GM12865 (cell line): ENCODE measurements around the gene HSH2D.

Experiments
- DNase-seq: peaks from one replicate; pipeline ENCODE4 v3.0.0; 2010; ENCODE audit warnings: low read depth
- H3K4me3 ChIP-seq: 2 replicates; pipeline ENCODE4 v1.5.1; 2011; ENCODE audit warnings: mild to moderate bottlenecking, low read depth, low read length, control low read depth
- TF ChIP-seq, protein P1 (sequence below): IDR thresholded peaks from 2 replicates; pipeline ENCODE4 v1.5.1; 2011; ENCODE audit warnings: low read length, control low read depth, low read depth, inconsistent platforms; ENCODE audit not compliant: insufficient read depth; ENCODE audit errors: missing control alignments

The HSH2D gene

DNA sequence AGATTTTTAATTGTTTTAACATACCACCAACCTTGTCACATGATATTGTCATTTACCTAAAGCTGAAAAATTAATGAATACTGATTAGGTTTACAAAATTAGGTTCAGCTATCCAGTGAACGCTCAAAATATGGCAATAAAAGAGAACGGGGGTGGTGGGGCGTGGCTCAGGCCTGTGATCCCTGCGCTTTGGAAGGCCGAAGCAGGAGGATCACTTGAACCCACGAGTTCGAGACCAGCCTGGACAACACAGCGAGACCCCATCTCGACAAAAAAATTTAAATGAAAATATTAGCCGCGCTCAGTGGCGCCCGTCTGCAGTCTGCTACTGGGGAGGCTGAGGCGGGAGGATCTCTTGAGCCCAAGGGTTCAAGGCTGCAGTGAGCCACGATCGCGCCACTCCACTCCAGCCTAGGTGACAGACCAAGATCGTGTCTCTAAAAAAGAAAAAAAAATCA is 41.2 kb downstream of the HSH2D start:
- peak overlapping the region; percentile 99 for H3K4me3 ChIP-seq
- TF ChIP-seq, protein P1, sequence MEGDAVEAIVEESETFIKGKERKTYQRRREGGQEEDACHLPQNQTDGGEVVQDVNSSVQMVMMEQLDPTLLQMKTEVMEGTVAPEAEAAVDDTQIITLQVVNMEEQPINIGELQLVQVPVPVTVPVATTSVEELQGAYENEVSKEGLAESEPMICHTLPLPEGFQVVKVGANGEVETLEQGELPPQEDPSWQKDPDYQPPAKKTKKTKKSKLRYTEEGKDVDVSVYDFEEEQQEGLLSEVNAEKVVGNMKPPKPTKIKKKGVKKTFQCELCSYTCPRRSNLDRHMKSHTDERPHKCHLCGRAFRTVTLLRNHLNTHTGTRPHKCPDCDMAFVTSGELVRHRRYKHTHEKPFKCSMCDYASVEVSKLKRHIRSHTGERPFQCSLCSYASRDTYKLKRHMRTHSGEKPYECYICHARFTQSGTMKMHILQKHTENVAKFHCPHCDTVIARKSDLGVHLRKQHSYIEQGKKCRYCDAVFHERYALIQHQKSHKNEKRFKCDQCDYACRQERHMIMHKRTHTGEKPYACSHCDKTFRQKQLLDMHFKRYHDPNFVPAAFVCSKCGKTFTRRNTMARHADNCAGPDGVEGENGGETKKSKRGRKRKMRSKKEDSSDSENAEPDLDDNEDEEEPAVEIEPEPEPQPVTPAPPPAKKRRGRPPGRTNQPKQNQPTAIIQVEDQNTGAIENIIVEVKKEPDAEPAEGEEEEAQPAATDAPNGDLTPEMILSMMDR = no peak
- no peak for DNase-seq

DNA sequence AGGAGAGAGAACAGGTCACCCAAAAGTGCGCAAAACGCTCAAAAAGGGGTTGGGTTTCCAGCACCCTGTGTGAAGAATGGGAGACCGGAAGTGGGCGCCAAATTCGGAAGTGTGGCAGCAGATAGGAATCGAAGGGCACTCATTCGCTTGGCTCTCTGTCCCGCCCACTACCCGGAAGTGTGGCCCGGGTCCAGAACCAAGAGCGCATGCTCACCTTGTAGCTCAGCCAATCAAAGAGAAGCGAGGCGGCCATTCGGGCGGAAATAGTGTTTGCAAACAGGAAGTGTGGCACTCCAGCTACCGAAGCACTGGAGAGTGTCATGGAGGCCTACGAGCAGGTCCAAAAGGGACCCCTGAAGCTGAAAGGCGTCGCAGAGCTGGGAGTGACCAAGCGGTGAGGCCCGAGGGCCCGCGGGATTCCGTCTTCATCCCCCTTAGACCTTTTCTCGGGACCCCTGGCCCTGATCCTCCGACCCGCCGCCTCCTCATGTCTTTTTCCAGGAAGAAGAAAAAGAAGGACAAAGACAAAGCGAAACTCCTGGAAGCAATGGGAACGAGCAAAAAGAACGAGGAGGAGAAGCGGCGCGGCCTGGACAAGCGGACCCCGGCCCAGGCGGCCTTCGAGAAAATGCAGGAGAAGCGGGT is 41.8 kb downstream of the HSH2D start, which contains the start of gene FAM32A:
FAM32A (plus strand) TSS at position 288 of the 645 bp plus-strand sequence; CDS start at position 321, 33 bp downstream.
- TF ChIP-seq, protein P1 = no peak
- peak; percentile 100 for DNase-seq
- H3K4me3 ChIP-seq = peak within 1 kb of the TSS; percentile 99

DNA sequence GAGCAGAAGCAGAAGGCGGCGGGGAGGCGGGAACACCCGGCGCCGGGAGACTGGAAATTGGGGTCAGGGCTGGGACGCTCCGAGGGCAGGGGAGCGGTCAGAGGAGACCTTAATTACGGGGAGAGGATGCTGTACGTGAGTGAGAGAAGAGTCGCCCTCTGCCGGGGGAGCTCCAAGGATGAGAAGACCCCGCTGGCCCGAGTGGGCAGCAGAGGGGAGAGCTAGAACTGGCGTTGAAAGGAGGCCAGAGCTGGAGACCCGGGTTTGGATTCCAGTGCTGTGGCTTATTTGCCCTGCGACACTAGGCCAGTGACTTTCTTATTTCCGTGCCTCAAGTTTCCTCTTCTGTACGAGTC is 42.3 kb downstream of the HSH2D start:
- peak; percentile 52 for DNase-seq
- TF ChIP-seq, protein P1 = peak; percentile 45
- H3K4me3 ChIP-seq = peak overlapping the region; percentile 99

DNA sequence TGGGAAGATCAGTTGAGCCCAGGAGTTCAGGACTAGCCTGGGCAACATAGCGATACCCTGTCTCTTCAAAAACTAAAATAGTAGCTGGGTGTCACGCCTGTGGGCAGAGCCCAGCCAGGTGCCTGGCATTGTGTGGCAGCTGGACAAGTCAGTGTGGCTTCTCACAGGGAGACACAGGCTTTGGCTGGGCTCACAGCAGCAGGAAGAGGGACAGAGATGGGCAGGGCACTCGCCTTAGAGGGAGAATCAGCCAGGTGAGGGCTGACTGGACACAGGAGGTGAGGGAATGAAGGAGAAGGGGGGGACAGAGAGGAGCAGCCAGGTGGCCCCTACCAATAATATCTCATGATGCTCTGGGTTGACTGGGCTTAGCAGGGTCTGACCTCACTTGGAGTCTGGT is 45.0 kb downstream of the HSH2D start:
- no peak overlapping the region for H3K4me3 ChIP-seq
- TF ChIP-seq, protein P1 = no peak
- no peak for DNase-seq

DNA sequence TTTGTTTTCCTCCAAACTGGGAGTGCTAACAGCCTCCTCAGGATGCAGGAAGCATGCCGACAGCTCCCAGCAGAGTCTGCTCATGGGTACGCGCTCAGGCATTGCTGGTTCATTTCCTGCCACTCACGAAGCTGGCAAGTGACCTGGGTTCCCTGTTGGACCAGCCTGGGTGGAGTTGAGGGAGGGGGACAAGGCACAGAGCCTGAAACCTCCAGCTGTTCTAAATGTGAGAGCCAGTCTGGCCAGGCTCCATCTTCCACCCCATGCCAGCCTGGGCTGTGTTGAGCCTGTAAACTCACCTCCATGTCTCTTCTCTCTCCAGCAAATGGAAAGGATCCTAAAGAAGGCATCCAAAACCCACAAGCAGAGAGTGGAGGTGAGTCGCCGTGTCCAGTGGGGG is 46.7 kb downstream of the HSH2D start:
- H3K4me3 ChIP-seq = no peak overlapping the region
- TF ChIP-seq, protein P1 = no peak
- DNase-seq = no peak

DNA sequence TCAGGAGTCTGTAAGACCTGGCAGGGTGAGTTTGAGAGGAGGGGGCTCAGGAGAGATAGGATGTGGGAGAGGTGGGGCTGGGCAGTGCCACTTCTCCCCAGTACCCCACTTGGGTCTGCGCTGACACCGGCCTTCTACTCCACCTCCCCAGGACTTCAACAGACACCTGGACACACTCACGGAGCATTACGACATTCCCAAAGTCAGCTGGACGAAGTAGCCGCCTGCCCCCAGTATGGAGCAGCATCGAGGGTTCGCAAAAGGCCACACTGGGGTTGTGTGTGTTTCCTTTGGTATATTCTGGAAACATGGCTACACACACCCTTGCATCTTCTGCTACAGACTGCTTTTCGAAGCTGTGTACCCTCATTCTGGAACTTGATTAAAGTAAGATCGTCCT is 47.3 kb downstream of the HSH2D start:
- H3K4me3 ChIP-seq = no peak overlapping the region
- TF ChIP-seq, protein P1 = no peak
- DNase-seq = no peak
